Dendritic cell treated with granulocyte-macrophage colony-stimulating factor and Interleukin-4, amounts not matched to agents 40 ng/mL and 50 ng/mL, for 4 days (primary cell): ENCODE results near the gene SPDYC.
"Not testable (repeated sequence)": the region's sequence is repeated elsewhere in the genome, so short reads cannot be mapped to it uniquely, and the experiment has no call there.

Experiments used
- H3K27ac Mint-ChIP-seq: one replicate; pipeline ENCODE4 v1.8.0; 2022; ENCODE audit warnings: mild to moderate bottlenecking, mixed read lengths
- H3K27me3 Mint-ChIP-seq: one replicate; pipeline ENCODE4 v1.8.0; 2022; ENCODE audit warnings: mild to moderate bottlenecking, mixed read lengths
- H3K36me3 Mint-ChIP-seq: one replicate; pipeline ENCODE4 v1.8.0; 2022; ENCODE audit warnings: low read depth, mixed read lengths
- H3K4me1 Mint-ChIP-seq: one replicate; pipeline ENCODE4 v1.8.0; 2022; ENCODE audit warnings: low read depth, mixed read lengths
- H3K4me3 Mint-ChIP-seq: one replicate; pipeline ENCODE4 v1.8.0; 2022; ENCODE audit warnings: mild to moderate bottlenecking, moderate library complexity, mixed read lengths
- H3K9me3 Mint-ChIP-seq: one replicate; pipeline ENCODE4 v1.8.0; 2022; ENCODE audit warnings: mixed read lengths
- intact Hi-C: fragments of 100-400 bp; cut with micrococcal nuclease; formaldehyde crosslinking; loops from one replicate; pipeline ENCODE4 v1.15.0; 2022

SPDYC gene

DNA sequence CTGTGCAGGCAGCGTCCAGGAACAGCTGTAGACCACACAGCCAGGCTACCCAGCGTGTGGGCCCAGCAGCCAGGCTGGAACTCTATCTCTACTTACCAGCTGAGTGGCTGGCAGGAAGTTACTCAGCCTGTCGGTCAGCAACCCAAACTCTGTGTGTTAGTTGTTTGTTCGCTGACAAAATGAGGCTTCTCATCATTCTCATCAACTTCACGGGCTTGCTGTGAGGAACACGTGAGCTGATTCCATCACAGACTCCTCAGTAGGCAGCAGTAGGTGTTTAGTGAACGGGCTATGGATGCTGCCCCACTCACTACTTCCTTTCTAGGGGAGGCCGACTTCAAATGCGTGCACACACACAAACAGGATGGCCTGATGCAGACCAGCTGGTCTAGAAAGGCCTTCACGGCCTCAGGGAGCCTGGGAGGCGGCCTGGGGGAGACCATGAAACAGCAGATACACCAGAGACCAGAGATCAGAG, 830 bp upstream of the SPDYC start:
- Mint-ChIP-seq H3K9me3 (no peaks in the 10 kb centered on the region), H3K4me3 (no peak overlapping the region), H3K4me1 (peaks cover 14% of the 10 kb centered on the region), H3K27ac (peak overlapping the region; percentile 70), H3K36me3 (no peaks in the 10 kb centered on the region), H3K27me3 (peaks cover 3% of the 10 kb centered on the region)
- intact Hi-C loops, result no loop called here

DNA sequence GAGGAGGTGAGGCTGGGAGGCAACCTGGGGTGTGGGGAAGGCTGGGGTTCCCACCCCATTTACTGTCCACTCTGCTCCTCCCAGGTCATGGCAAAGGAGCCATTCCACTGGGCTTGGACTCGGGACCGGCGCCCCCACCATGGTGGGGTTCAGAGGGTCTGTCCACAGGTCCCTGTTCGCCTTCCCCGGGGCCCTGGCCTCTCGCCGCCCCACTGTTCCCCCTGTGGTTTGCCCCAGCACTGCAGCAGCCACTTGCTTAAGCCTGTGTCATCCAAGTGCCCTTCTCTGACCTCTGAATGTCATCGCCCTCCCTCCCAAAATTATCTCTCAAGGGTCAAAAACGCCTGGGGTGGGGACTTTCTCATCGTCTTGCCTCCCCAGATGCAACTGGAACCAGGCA, 2.6 kb downstream of the SPDYC start:
- intact Hi-C loops, result no loop called here
- Mint-ChIP-seq H3K36me3 (no peaks in the 10 kb centered on the region), H3K4me1 (peaks cover 14% of the 10 kb centered on the region), H3K27ac (peak overlapping the region; percentile 22), H3K27me3 (peaks cover 3% of the 10 kb centered on the region), H3K4me3 (no peak overlapping the region), H3K9me3 (no peaks in the 10 kb centered on the region)

DNA sequence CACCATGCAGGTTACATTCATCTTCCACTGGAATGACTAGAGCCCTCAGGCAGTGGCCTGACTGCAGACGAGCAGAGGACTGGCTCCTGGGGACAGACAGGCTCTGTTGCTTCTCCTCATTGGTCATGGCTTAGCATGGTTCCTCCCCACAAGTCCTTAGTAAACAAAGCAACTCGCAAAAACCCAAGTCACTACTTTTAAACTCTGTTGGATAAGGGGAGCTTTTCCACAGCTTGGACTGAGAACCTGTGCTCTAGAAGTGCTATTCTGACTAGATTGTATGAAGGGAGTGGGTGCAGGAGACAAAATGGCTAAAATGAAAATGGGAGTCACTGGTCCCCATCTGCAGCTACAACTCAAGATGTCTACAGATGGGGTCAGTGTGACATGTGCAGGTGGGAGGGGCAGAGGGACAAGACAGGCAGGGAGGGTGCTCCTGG, 4.6 kb downstream of the SPDYC start:
- H3K27ac Mint-ChIP-seq, intact Hi-C loops, H3K4me1 Mint-ChIP-seq, H3K4me3 Mint-ChIP-seq, H3K9me3 Mint-ChIP-seq, H3K27me3 Mint-ChIP-seq, H3K36me3 Mint-ChIP-seq: not testable (repeated sequence)

DNA sequence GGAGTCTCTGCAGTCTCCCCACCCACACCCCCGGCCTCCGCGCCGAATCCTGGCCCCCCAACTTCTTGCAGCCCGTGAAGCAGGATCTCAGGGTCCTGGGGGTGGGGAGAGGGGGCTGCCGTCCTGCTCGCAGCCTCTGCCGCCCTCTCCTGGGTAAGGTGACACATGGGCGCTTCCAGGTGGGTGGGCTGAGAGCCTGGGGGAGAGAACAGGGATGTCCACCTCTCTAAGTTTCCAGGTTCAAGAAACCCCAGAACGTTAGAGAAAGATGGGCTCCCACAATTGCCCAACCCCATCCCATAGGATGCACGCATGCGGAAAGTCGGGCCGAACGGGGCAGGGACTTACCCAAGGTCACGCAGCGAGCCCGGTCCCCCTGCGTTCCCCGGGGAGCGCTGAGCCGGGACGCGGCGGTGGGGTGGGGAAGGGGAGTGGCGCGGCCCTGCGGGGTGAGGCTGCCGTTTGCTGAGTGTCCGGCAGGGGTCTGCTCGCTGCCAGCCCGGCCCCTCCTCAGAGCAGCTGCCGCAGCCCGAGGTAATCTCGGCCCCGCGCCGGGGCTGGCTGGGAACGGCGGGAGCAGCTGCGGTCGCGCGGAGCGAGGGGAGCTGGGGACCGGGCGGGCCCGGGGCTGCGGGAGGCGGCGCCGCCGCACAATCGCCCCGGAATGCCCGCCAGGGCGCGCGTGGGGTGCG, 11.0 kb downstream of the SPDYC start:
- Mint-ChIP-seq H3K36me3 (peaks cover 41% of the 10 kb centered on the region), H3K9me3 (no peaks in the 10 kb centered on the region), H3K27me3 (no peaks in the 10 kb centered on the region), H3K27ac (peak overlapping the region; percentile 91), H3K4me1 (peaks cover 28% of the 10 kb centered on the region), H3K4me3 (peak overlapping the region; percentile 82)
- intact Hi-C loops, result loop anchor here (1.0 to 2.0 kb wide), 2 partner anchors 30 to 47 kb away; partner anchors contain the start of gene SYVN1

DNA sequence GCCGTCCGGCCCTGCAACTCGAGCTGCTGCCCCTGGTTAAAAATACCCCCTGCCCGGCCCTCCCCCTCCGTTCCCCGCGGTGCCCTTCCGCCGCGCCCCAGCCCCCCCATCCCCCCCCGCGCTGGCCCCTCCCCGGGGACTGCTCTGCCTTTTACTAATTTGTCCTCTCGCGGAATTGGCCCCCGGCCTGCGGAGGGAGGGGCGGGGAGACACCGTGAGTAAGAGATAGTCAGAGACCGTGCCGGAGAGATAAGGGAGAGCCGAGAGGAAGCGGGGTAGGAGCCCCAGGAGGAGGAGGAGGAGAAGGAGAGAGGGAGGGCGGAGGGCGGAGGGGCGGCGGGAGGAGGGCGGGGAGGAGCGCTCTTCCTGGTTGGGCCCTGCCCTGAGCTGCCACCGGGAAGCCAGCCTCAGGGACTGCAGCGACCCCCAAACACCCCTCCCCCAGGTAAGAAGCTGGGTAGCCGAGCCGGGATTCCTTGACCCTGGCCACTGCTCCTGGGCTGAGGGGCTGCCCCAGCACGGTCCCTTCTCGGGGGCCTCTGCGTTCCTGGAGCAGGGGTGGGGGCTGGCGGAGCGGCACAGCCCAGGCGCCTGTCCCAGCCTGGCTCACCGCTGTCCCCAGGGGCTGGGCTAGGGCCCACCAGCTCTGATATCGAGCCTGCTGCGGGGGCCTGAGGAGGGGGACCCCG, 11.7 kb downstream of the SPDYC start, which contains the start of gene CAPN1:
CAPN1 (plus strand) TSS at position 360 of the 689 bp plus-strand sequence. CDS start 774 bp downstream, outside the sequence.
- intact Hi-C loops, result loop anchor here (1.0 to 2.0 kb wide), 2 partner anchors 31 to 47 kb away; partner anchors contain the start of gene SYVN1
- Mint-ChIP-seq H3K36me3 (peaks cover 48% of the 10 kb centered on the region), H3K4me3 (peak within 1 kb of the TSS; percentile 82), H3K9me3 (no peaks in the 10 kb centered on the region), H3K27ac (peak within 1 kb of the TSS; percentile 91), H3K4me1 (peaks cover 34% of the 10 kb centered on the region), H3K27me3 (no peaks in the 10 kb centered on the region)

DNA sequence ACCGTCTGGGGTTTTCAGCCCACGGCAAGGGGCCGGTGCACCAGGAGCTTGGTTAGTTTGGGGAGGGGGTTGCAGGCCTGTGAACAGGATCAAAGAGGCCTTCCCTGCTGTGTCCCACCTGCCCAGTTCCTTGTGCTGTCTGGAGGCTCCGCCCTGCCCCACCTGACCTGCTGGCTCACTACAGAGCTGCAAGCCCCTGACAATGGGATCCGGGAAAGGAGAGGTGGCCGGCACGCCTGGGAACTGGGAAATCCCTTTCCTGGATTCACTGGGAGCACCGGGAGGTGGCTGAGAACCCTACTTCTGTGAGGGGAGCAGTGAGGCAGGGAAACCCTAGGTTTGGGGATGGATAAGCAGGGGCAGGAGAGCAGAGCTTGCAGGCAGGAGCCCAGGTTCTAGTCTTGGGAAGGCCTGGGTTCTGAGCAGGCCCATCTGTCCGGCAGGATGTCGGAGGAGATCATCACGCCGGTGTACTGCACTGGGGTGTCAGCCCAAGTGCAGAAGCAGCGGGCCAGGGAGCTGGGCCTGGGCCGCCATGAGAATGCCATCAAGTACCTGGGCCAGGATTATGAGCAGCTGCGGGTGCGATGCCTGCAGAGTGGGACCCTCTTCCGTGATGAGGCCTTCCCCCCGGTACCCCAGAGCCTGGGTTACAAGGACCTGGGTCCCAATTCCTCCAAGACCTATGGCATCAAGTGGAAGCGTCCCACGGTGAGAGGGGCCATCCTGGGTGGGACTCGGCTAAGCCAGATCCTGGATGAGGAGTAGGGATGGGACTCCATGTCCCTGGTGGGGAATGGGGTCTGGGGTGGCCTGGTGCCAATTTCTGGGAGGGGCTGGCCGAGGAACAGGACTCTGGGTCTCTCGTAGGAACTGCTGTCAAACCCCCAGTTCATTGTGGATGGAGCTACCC, 12.5 kb downstream of the SPDYC start:
- Mint-ChIP-seq H3K27me3 (no peaks in the 10 kb centered on the region), H3K9me3 (no peaks in the 10 kb centered on the region), H3K27ac (peak overlapping the region; percentile 91), H3K36me3 (peaks cover 56% of the 10 kb centered on the region), H3K4me3 (peak overlapping the region; percentile 82), H3K4me1 (peaks cover 42% of the 10 kb centered on the region)
- intact Hi-C loops, result no loop called here

DNA sequence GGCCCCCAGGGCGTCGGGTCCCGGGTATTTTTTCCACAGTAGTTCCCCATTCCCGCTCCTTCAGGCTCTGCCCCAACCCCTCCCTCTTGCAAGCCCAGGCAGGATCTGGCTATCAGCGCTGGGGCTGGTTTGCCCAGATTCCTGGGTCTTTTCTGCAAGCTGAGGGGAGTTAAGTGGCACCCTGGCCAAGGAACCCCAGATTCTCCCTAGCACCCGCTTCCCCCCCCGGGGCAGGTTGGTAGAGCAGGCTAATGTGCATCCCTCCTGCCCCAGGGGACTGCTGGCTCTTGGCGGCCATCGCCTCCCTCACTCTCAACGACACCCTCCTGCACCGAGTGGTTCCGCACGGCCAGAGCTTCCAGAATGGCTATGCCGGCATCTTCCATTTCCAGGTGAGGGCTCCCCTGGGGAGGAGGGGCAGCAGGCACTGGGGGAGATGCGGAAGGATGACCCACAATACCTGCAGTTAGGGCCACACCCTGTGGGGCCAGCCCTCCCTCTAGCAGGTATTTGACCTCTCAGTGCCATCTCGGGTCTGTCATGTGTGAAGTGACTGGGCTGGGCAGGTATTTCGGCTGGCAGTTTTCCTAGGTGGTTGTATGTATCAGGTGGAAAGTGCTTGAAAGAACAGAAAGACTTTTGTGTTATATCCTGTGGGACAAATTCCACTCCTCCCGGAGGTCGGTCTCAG, 13.3 kb downstream of the SPDYC start:
- Mint-ChIP-seq H3K9me3 (no peaks in the 10 kb centered on the region), H3K27ac (no peak overlapping the region), H3K36me3 (peaks cover 64% of the 10 kb centered on the region), H3K4me1 (peaks cover 43% of the 10 kb centered on the region), H3K27me3 (no peaks in the 10 kb centered on the region), H3K4me3 (peak overlapping the region; percentile 82)
- intact Hi-C loops, result no loop called here

DNA sequence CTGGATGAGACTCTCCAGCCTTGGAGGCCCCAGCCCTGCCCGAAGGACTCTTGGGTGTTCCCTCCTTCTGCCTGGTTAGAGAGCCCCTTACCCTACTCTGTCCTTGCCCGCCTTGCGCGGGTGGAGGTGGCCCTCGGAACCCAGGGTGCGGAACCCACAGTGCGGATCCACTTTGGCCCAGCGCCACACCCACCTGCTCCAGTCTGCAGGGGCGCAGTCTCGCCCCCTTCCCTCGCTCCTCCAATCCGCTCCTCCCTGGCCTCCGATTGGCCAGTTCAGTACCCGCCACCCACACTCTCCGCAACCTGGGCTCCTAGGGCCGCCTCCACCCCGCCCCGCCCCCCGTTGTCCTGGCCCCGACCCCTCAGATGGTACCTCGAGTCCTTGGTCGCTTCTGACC, 14.1 kb downstream of the SPDYC start:
- H3K9me3 Mint-ChIP-seq, result no peaks in the 10 kb centered on the region
- peaks cover 51% of the 10 kb centered on the region for H3K4me1 Mint-ChIP-seq
- H3K27ac Mint-ChIP-seq, result no peak overlapping the region
- no peaks in the 10 kb centered on the region for H3K27me3 Mint-ChIP-seq
- peaks cover 72% of the 10 kb centered on the region for H3K36me3 Mint-ChIP-seq
- no peak overlapping the region for H3K4me3 Mint-ChIP-seq
- intact Hi-C loops, result no loop called here

DNA sequence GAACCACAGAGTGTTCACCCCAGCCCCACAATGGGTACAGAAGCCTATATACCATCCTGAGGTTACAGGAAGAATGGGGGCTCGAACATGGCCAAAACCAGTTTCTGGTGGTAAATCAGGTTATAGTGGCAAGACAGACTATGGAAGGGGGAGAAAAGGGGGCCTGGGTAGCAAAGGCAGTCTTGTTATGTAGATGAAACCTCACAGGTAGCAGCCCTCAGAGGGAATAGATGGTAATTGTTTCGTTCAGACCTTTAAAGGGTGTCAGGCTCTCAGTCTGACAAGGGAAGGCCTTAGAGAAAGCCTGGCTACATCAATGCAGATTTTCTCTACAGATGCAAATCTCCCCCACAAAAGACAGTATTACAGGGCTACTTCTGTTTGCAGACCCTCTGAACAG, 15.1 kb downstream of the SPDYC start:
- no peak overlapping the region for H3K27ac Mint-ChIP-seq
- intact Hi-C loops, result no loop called here
- H3K9me3 Mint-ChIP-seq, result no peaks in the 10 kb centered on the region
- H3K4me1 Mint-ChIP-seq, result peaks cover 61% of the 10 kb centered on the region
- H3K27me3 Mint-ChIP-seq, result no peaks in the 10 kb centered on the region
- H3K4me3 Mint-ChIP-seq, result no peak overlapping the region
- H3K36me3 Mint-ChIP-seq, result peaks cover 82% of the 10 kb centered on the region

DNA sequence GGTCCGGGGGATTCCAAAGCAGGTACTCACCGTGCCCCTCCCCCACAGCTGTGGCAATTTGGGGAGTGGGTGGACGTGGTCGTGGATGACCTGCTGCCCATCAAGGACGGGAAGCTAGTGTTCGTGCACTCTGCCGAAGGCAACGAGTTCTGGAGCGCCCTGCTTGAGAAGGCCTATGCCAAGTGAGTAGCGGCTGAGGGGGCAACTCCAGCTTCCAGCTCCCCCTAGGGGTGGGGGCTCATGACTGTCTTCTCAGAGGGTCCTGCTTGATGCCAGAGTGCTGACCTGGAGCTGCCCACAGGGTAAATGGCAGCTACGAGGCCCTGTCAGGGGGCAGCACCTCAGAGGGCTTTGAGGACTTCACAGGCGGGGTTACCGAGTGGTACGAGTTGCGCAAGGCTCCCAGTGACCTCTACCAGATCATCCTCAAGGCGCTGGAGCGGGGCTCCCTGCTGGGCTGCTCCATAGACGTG, 15.9 kb downstream of the SPDYC start:
- no peak overlapping the region for H3K4me3 Mint-ChIP-seq
- peaks cover 89% of the 10 kb centered on the region for H3K36me3 Mint-ChIP-seq
- no peaks in the 10 kb centered on the region for H3K9me3 Mint-ChIP-seq
- intact Hi-C loops, result no loop called here
- H3K27me3 Mint-ChIP-seq, result no peaks in the 10 kb centered on the region
- H3K27ac Mint-ChIP-seq, result peak overlapping the region; percentile 26
- peaks cover 63% of the 10 kb centered on the region for H3K4me1 Mint-ChIP-seq

DNA sequence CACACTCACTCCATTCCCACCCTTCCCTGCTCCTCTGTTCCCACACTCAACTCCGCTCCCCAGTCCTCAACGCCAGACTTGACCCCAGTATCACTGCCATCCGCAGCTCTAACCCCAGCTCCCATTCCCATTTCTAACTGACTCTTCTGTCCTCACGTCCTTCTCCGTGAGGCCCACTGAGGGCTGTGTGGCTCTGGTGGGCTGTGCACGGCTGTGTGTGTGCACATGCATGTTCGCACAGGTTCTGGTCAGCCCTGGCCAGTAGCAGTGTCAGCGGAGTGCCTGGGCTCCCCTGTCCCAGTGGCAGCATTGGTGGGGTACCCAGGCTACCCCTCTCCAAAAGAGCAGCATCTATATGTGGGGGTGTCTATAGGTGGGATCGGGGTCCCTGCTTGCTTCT, 16.7 kb downstream of the SPDYC start:
- Mint-ChIP-seq H3K4me1 (peaks cover 67% of the 10 kb centered on the region), H3K4me3 (no peak overlapping the region), H3K36me3 (peaks cover 90% of the 10 kb centered on the region), H3K27me3 (no peaks in the 10 kb centered on the region), H3K9me3 (no peaks in the 10 kb centered on the region), H3K27ac (peak overlapping the region; percentile 26)
- intact Hi-C loops, result no loop called here

DNA sequence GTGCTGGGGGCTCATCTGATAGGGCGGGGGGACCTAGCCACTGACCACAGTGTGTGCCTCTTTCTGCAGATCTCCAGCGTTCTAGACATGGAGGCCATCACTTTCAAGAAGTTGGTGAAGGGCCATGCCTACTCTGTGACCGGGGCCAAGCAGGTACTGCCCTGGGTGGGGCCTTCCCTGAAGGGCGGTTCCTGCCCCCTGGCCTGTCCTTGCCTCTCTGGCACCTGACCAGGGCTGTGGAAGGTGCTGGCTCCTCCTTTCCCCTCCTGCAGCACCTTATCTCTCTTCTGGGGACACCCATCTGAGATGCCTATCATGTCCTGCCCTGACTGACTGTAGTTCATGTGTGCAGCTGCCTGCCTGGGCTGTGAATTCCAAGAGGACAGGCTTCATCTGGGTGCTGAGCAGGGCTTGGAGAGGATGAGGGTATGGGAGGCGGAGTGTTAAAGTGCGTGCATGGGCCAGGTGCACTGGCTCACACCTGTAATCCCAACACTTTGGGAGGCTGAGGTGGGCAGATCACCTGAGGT, 17.2 kb downstream of the SPDYC start:
- no peak overlapping the region for H3K4me3 Mint-ChIP-seq
- no peak overlapping the region for H3K27ac Mint-ChIP-seq
- peaks cover 85% of the 10 kb centered on the region for H3K36me3 Mint-ChIP-seq
- no peaks in the 10 kb centered on the region for H3K27me3 Mint-ChIP-seq
- intact Hi-C loops, result no loop called here
- H3K4me1 Mint-ChIP-seq, result peaks cover 68% of the 10 kb centered on the region
- H3K9me3 Mint-ChIP-seq, result no peaks in the 10 kb centered on the region

DNA sequence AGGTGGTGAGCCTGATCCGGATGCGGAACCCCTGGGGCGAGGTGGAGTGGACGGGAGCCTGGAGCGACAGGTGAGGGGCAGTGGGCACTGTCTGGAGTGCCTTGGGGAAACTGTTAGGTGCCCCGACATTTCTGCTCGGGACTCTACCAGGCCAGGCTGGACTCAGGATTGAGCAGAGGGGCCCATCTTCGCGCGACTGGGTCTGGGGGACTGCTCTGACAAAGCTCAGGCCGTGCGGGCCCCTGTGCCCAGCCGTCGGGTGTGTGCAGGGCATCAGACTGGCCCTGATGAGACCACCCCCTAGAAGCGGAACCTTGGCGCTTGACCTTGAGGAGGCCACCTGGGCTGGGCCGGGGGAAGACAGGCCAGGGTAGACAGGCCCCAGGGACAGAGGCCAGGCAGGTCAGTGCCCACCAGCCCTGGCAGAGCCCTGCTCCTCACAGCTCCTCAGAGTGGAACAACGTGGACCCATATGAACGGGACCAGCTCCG, 18.0 kb downstream of the SPDYC start:
- H3K4me3 Mint-ChIP-seq, result no peak overlapping the region
- H3K4me1 Mint-ChIP-seq, result peaks cover 60% of the 10 kb centered on the region
- H3K27me3 Mint-ChIP-seq, result no peaks in the 10 kb centered on the region
- H3K36me3 Mint-ChIP-seq, result peaks cover 85% of the 10 kb centered on the region
- intact Hi-C loops, result no loop called here
- H3K27ac Mint-ChIP-seq, result no peak overlapping the region
- no peaks in the 10 kb centered on the region for H3K9me3 Mint-ChIP-seq
